ENCODE data around the gene PI4KA. TPM values are rescaled to one million over a fixed set of nuclear protein-coding genes. Genes with fewer than 3 reads are reported as not detected.

Gene PI4KA
- total and polyA plus RNA-seq, 9 donors = 21.1 to 48.1 (median 35.5) TPM

GRCh38 chr22:20881869-20882815 is 23.5 kb upstream of the PI4KA start:
- Histone ChIP-seq H3K4me1 (ENCODE audit: control insufficient read depth, insufficient read depth, low read length) (no peaks in the 10 kb centered on the region), H3K36me3 (ENCODE audit: control insufficient read depth, insufficient read depth, low read length) (peaks cover 55% of the 10 kb centered on the region), H3K4me3 (ENCODE audit: low read length) (no peak overlapping the region), H3K27me3 (ENCODE audit: control insufficient read depth, insufficient read depth, low read length) (no peaks in the 10 kb centered on the region), H3K27ac (ENCODE audit: low read length) (no peak overlapping the region), H3K9me3 (replicated peaks; ENCODE audit: control insufficient read depth, low read depth, low read length) (no peaks in the 10 kb centered on the region)
- DNase-seq = no peak
- WGBS (ENCODE audit: insufficient coverage) = 94% methylated on average over 6 of the region's 9 CpGs

GRCh38 chr22:20881231-20881630 is 22.6 kb upstream of the PI4KA start:
- WGBS (ENCODE audit: insufficient coverage) = 66% methylated on average over 2 of the region's 5 CpGs
- no peaks in the 10 kb centered on the region for H3K27me3 ChIP-seq (ENCODE audit: control insufficient read depth, insufficient read depth, low read length)
- no peak overlapping the region for H3K27ac ChIP-seq (ENCODE audit: low read length)
- no peaks in the 10 kb centered on the region for H3K9me3 ChIP-seq (replicated peaks; ENCODE audit: control insufficient read depth, low read depth, low read length)
- peaks cover 56% of the 10 kb centered on the region for H3K36me3 ChIP-seq (ENCODE audit: control insufficient read depth, insufficient read depth, low read length)
- no peak for DNase-seq
- H3K4me3 ChIP-seq (ENCODE audit: low read length) = no peak overlapping the region
- H3K4me1 ChIP-seq (ENCODE audit: control insufficient read depth, insufficient read depth, low read length) = no peaks in the 10 kb centered on the region

DNA sequence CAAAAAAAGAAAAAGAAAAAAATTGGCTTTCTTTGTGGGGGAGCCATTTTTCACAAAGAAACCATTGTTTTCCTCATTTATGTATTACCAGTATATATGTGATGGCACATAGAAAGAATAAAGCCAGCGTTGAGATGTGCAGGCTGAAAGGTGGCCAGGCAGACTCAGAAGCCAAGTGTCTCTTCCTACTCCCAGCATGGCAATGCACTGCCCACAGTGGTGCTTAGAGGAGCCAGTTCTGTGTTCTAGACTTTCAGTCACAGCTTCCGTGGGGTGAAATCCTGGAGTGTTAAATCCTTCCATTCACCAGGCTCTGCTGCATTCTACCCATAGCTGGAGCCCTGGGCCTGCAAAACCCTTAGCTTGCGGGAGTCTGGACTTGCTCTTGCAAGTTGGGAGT is 19.1 kb upstream of the PI4KA start:
- Histone ChIP-seq H3K4me1 (ENCODE audit: control insufficient read depth, insufficient read depth, low read length) (no peaks in the 10 kb centered on the region), H3K27me3 (ENCODE audit: control insufficient read depth, insufficient read depth, low read length) (no peaks in the 10 kb centered on the region), H3K9me3 (replicated peaks; ENCODE audit: control insufficient read depth, low read depth, low read length) (no peaks in the 10 kb centered on the region), H3K36me3 (ENCODE audit: control insufficient read depth, insufficient read depth, low read length) (peaks cover 52% of the 10 kb centered on the region), H3K27ac (ENCODE audit: low read length) (no peak overlapping the region), H3K4me3 (ENCODE audit: low read length) (no peak overlapping the region)
- no peak for DNase-seq
- WGBS (ENCODE audit: insufficient coverage) = 100% methylated on average over 1 of the region's 3 CpGs

DNA sequence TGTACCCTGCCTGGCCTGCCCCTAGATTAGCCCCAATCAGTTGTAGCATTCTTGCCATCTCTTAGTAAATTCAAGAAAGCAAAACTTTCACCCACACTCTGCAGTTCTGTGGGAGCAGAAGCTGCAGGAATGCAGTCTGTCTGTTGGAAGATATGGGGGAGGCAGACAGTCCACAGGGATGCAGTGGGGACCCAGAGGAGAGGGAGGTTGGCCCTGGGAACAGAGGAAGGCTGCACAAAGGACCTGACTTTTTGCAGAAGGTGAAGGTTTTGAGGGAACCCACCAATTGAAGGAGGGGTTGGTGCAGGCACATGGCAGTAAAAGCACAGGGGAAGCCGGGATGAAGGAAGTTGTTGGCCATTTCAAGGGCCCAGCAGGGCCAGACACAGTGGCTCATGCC is 16.7 kb upstream of the PI4KA start:
- no peak overlapping the region for H3K27ac ChIP-seq (ENCODE audit: low read length)
- peaks cover 38% of the 10 kb centered on the region for H3K36me3 ChIP-seq (ENCODE audit: control insufficient read depth, insufficient read depth, low read length)
- no peaks in the 10 kb centered on the region for H3K4me1 ChIP-seq (ENCODE audit: control insufficient read depth, insufficient read depth, low read length)
- no peak for DNase-seq
- whole genome bisulfite sequencing (ENCODE audit: insufficient coverage) = 57% methylated on average over 1 of the region's 1 CpG
- no peaks in the 10 kb centered on the region for H3K9me3 ChIP-seq (replicated peaks; ENCODE audit: control insufficient read depth, low read depth, low read length)
- no peak overlapping the region for H3K4me3 ChIP-seq (ENCODE audit: low read length)
- no peaks in the 10 kb centered on the region for H3K27me3 ChIP-seq (ENCODE audit: control insufficient read depth, insufficient read depth, low read length)

DNA sequence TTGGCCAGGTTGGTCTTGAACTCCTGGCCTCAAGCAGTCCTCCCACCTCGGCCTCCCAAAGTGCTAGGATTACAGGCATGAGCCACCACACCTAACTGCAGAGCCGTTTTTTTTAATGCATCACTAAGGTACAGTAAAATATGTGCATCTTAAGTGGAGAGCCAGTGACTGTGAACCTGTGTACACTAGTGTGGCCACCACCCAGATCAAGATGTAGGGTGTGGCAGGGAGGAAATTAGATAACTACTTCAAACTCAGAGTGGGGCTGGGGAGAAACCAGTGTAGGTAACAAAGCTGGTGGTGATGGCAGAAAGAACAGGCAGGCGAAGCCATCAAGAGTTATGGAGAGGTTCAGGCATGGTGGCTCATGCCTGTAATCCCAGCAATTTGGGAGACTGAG is 14.6 kb upstream of the PI4KA start:
- 100% methylated on average over 1 of the region's 3 CpGs for WGBS (ENCODE audit: insufficient coverage)
- Histone ChIP-seq H3K4me3 (ENCODE audit: low read length) (no peak overlapping the region), H3K9me3 (replicated peaks; ENCODE audit: control insufficient read depth, low read depth, low read length) (no peaks in the 10 kb centered on the region), H3K4me1 (ENCODE audit: control insufficient read depth, insufficient read depth, low read length) (no peaks in the 10 kb centered on the region), H3K27ac (ENCODE audit: low read length) (no peak overlapping the region), H3K36me3 (ENCODE audit: control insufficient read depth, insufficient read depth, low read length) (peaks cover 46% of the 10 kb centered on the region), H3K27me3 (ENCODE audit: control insufficient read depth, insufficient read depth, low read length) (no peaks in the 10 kb centered on the region)
- no peak for DNase-seq

DNA sequence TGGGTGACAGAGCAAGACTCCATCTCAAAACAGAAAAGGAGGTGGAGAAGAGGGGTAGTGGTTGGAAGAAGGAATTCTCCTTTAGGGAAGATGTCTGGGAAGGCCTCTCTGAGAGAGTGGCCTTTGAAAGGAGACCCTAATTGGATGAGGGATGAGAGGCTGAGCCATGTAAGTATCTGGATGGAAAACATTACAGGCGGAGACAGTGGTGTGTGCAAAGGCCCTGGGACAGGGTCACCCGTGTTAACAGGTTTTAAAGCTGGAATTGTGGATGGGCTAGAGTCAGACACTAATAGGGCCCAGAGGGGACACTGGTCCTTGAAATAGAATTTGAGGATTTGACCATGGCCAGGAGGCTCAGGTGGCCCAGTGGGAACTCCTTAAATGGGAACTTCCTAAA is 10.6 kb upstream of the PI4KA start:
- Histone ChIP-seq H3K4me1 (ENCODE audit: control insufficient read depth, insufficient read depth, low read length) (peaks cover 9% of the 10 kb centered on the region), H3K27me3 (ENCODE audit: control insufficient read depth, insufficient read depth, low read length) (no peaks in the 10 kb centered on the region), H3K9me3 (replicated peaks; ENCODE audit: control insufficient read depth, low read depth, low read length) (no peaks in the 10 kb centered on the region), H3K27ac (ENCODE audit: low read length) (no peak overlapping the region), H3K4me3 (ENCODE audit: low read length) (no peak overlapping the region), H3K36me3 (ENCODE audit: control insufficient read depth, insufficient read depth, low read length) (peaks cover 34% of the 10 kb centered on the region)
- 96% methylated on average over 2 of the region's 2 CpGs for WGBS (ENCODE audit: insufficient coverage)
- no peak for DNase-seq

DNA sequence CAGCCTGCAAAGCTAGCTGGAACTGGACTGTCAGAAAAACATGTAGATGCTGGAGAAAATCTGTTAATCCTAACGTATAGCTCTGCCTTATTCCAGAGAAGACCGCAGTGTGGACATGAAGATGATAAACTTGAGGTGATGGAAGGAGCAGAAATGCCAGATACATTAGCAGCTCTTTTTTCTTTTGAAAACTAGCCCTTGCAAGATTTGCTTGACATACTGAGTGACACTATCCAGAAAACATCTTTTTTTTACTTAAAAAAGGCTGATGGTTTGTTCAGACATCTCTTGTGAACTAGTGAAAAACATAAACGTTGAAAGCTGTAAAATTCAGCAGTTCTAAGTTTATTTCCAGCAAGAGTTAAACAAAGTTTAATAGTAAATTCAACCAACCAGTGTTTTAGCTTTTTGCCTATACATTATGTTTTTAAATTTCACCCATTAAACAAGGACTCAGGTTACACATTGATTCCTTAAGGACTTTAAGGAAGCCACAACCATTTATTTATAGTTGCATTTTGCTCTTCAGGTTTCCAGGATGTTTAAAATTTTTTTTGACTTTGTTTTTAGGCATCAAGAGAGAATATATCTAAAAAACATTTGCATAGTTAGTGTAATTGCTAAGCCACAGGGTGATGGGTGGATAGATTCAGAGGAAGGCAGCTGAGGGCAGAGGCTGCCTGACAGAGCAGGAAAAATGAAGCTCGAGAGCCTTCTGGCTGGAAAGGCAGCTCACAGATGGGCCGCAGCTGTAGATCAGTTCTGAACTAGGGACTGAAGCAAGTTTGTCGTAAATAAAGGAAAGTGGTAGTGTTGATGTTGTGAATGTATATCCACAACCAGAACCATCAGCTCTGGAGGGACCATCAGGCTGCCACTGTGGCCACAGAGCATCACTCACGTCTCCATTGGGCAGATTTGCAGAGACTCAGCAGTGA is 9.7 kb upstream of the PI4KA start:
- peak overlapping the region; percentile 66 for H3K27ac ChIP-seq (ENCODE audit: low read length)
- 49% methylated on average over 4 of the region's 7 CpGs for WGBS (ENCODE audit: insufficient coverage)
- no peak overlapping the region for H3K4me3 ChIP-seq (ENCODE audit: low read length)
- no peaks in the 10 kb centered on the region for H3K27me3 ChIP-seq (ENCODE audit: control insufficient read depth, insufficient read depth, low read length)
- DNase-seq = peak; percentile 26
- H3K4me1 ChIP-seq (ENCODE audit: control insufficient read depth, insufficient read depth, low read length) = peaks cover 9% of the 10 kb centered on the region
- H3K36me3 ChIP-seq (ENCODE audit: control insufficient read depth, insufficient read depth, low read length) = peaks cover 32% of the 10 kb centered on the region
- no peaks in the 10 kb centered on the region for H3K9me3 ChIP-seq (replicated peaks; ENCODE audit: control insufficient read depth, low read depth, low read length)

DNA sequence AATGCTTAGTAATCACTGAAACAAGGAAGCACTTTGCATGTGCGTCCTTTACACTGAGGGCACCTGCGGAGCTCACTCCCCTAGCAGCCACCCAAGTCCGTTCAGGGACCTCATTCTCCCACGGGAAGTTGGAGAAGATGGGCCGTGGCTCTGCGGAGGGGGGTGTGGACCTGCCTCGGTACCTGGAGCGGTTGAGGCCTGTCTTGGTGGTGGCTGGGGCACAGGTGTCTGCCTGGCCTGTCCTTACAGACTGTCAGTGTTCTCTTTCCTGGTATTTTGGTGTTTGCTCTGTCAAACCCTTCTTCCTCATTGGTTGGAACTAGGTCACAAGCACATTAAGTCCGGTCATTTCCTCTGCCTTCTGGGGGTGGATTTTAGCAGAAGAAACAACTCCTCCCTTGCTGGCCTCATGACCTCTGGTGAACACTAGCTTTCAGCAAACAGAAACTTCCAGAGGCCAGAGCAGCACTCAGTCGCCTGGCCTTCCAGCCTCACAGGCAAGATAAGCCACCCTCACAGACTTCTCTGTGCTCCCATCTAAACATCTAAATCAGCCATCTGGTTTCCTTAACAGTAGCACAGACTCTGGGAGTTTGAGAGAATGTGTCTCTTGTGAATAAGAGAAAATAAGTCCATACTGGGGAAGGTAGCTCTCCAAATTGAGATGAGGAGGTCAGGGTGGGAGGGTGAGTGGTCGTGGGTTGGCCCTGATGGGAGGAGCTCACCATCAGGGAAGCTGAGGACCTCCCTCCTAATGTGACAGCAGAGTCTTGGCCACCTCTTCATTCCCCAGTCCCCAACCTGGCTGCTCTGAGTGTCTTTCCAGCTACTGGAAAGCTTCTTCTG is 8.8 kb upstream of the PI4KA start:
- no peak overlapping the region for H3K4me3 ChIP-seq (ENCODE audit: low read length)
- WGBS (ENCODE audit: insufficient coverage) = 85% methylated on average over 5 of the region's 11 CpGs
- H3K4me1 ChIP-seq (ENCODE audit: control insufficient read depth, insufficient read depth, low read length) = peaks cover 9% of the 10 kb centered on the region
- H3K27ac ChIP-seq (ENCODE audit: low read length) = peak overlapping the region; percentile 74
- peaks cover 36% of the 10 kb centered on the region for H3K36me3 ChIP-seq (ENCODE audit: control insufficient read depth, insufficient read depth, low read length)
- no peaks in the 10 kb centered on the region for H3K27me3 ChIP-seq (ENCODE audit: control insufficient read depth, insufficient read depth, low read length)
- peak; percentile 81 for DNase-seq
- no peaks in the 10 kb centered on the region for H3K9me3 ChIP-seq (replicated peaks; ENCODE audit: control insufficient read depth, low read depth, low read length)

DNA sequence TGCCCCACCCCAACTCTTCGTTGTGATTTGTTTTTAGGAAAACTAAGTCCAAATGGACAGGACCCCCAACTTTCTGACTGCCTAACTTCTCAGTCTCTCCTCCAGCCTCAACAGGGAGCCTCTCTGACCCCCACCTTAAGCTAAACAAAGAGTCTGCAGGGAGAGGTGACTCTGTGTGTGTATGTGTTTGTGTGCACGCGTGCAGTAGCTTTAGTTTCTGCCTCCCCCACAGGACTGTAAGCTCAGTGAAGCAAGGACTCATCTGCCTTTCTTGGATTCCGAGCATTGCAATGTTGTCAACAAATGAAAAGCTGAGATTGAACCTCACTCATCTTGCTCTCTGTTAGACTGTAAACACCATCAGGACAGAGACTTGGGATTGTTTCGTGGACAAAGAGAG is 8.1 kb upstream of the PI4KA start:
- peaks cover 9% of the 10 kb centered on the region for H3K4me1 ChIP-seq (ENCODE audit: control insufficient read depth, insufficient read depth, low read length)
- no peaks in the 10 kb centered on the region for H3K27me3 ChIP-seq (ENCODE audit: control insufficient read depth, insufficient read depth, low read length)
- H3K9me3 ChIP-seq (replicated peaks; ENCODE audit: control insufficient read depth, low read depth, low read length) = no peaks in the 10 kb centered on the region
- no peak for DNase-seq
- H3K27ac ChIP-seq (ENCODE audit: low read length) = peak overlapping the region; percentile 74
- WGBS (ENCODE audit: insufficient coverage) = no CpG with 5 or more reads among the region's 5 CpGs
- no peak overlapping the region for H3K4me3 ChIP-seq (ENCODE audit: low read length)
- H3K36me3 ChIP-seq (ENCODE audit: control insufficient read depth, insufficient read depth, low read length) = peaks cover 43% of the 10 kb centered on the region
